GM21515 (cell line): Measurements from ENCODE around the gene CDH22.

ENCODE experiments used
- ATAC-seq: cut with Tn5 transposase; IDR thresholded peaks from one replicate; pipeline ENCODE4 v1.9.1; 2021; ENCODE audit not compliant: unreplicated experiment

Gene CDH22

DNA sequence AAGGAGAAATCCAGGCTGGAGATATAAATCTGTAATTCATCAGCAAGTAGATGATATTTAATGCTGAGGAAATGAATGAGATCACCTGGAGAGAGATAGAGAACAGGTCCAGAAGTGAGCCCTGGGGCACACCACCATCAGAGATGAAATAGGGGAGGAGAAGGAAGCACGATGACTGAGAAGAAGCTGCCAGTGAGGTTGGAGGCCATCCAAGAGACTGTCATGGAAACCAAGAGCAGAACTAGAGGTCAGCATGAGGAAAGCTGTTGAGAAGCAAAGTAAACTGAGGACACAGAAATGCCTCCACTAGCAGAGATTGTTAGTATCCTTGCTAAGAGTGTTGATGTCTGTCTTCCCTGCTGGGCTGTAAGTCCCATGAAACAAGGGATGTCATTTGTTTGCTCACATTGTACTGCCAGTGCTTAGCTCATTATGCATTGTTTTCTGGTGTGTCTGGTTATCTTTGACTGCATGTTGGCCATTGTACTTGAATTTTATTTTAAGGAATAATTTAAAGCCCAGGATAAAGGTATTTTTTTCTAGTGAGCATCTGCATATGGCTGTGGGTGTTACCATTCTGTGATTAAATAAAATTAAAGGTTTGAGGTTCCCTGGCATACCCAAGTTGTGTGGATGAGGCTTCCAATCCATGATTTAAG is 35.8 kb downstream of the CDH22 start:
- ATAC-seq, result no peak

DNA sequence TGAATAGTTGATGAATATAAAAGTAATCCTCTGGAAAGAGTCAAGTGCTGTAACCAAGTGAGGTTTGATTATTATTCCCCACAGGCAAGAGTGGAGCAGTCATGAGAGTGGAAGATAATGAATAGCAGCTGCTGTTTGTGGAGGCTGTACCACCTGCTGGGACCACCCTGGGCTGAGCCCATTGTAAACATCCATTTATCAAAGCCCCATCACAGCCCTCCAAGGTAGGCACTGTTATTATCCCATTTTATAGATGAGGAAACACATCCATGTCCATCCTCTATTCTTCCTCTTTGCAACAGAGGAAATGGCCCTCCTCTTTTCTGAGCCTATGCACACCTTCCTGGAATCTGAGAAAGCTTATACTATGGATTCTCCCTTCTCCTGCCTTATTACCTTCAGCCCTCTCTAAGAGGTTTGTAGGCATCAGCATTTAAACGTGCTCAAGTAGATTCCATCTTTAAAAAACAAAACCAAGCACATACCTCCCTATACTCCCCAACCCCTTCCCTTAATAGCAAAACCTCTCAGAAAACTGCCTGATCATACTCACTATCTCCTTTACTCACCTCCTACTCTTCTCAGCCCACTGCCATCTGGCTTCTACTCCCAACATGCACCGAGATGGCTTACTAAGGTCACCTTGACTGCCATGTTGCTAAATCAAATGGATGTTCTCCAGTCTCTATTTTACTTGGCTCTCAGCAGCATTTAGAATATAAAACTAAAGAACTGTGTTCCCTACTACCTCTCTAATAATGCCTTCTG is 37.1 kb downstream of the CDH22 start:
- no peak for ATAC-seq

DNA sequence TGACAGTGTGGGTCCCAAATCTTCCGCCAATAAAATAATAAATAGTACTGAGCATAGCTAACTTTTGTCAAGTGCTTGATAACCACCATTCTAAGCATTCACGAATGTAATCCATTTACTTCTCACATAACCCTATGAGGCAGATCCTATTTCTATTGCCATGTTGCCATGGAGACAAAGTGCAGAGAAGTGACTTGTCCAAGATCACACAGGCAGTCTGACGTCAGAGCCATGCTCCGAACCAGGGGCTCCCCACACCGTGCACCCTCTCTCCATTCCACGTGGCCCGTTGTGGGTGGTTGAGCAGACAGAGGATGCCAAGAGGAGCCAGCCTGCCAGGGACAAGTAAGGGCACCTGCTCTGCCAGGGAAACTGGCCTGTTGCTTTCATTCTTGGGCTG is 38.9 kb downstream of the CDH22 start:
- ATAC-seq, result no peak

DNA sequence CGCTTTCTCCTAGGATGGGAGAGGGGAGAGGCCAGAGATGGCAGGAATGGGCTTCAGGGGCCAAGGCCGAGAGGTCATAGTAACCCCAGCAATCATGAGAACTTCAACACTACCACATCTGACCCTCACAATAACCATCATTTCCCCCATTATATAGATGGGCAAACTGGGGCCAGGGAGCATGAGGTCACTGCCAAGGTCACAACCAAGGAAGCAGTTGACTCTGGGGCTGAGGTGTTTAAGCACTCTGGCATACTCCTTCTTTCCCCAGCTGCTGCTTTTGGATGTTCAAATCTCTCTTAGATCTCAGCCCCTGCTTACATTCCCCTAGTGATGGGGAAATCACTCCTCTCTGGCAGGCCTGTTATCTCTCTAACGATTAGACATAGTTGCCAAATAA is 39.6 kb downstream of the CDH22 start:
- no peak for ATAC-seq

DNA sequence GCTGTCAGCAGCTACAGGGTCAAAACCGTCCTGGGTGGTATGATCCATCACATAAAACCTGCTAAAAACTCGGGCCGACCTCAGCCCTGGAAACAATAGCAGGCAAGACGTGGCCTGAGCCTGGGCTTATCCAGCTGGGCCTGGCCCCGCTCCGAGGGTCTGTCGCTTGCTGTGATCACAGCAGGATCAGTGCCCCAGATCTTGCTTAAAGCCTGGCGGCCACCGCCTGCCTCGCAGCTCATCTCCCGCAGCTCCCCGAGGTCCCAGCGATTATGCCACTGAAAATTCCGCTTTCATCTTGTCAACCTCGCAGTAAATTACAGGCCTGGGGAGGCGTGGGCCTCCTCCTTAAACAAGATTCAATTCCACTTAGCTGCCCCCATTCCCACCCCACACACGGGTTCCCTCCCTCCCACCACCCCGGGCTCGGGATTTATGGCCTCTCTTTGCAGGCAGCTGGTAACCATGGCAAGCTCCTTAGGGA is 40.1 kb downstream of the CDH22 start:
- no peak for ATAC-seq

DNA sequence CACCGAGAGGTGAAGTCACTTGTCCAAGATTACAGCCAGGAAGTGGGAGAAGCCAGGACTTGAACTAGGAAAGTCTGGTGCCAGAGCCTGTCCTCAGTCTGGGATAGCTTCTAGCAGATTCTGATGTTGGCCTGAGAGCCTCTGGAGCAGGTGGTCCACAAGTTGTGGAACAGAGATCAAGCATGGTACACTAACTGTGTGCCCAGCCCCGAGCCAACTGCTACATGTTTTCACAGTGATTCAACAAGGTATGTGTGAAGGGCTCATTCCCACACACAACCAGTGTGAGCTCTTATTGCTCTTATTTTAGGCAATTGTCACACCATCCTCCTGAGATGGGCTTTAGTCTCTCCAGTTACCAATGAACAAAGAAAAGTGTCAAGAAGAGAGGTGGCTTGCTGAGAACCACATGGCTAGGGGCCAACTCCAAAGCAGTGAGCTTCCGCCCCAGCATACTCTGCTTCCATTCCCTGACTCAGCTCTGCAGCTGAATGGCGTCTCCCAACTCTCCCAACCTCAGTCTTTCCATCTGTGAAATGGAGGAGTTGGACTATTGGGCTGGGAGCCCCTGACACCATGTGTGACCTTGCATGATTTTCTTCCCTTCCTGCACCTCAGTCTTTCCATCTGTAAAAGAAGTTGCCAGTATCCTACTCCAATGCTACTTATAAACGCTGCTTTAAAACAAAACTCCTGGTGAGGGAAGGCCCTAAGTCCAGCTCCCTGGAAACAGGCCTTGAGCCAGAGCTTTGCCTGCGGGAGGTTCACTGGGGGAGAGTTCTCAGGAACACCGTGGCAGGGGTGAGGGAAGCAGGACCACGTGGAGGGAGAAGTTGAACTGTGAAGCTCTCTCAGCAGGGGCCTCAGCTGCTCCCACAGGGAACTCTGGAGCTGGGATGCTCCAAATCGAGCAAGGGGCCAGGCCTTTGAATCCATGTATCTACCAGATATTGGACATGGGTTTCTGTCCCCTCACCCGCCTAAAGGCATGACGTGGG is 40.9 kb downstream of the CDH22 start:
- ATAC-seq, result no peak

DNA sequence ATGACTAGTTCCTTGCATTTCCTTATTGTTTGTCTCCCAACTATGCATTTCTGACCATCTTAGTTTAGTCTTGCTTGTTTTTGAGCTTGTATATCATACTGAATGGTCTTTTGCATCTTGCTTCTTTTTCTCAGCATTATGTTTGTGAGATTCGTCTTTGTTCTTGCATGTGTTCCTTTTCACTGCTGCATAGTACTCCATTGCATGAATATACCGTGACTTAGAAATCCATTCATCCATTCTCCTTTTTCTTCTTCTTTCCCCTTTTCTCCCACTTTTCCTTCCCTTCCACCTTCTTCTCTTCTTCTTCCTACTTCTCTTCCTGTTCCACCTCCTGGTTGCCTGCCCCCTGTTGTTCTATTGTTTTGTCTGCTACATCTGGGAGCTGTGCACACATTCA is 42.8 kb downstream of the CDH22 start:
- no peak for ATAC-seq

DNA sequence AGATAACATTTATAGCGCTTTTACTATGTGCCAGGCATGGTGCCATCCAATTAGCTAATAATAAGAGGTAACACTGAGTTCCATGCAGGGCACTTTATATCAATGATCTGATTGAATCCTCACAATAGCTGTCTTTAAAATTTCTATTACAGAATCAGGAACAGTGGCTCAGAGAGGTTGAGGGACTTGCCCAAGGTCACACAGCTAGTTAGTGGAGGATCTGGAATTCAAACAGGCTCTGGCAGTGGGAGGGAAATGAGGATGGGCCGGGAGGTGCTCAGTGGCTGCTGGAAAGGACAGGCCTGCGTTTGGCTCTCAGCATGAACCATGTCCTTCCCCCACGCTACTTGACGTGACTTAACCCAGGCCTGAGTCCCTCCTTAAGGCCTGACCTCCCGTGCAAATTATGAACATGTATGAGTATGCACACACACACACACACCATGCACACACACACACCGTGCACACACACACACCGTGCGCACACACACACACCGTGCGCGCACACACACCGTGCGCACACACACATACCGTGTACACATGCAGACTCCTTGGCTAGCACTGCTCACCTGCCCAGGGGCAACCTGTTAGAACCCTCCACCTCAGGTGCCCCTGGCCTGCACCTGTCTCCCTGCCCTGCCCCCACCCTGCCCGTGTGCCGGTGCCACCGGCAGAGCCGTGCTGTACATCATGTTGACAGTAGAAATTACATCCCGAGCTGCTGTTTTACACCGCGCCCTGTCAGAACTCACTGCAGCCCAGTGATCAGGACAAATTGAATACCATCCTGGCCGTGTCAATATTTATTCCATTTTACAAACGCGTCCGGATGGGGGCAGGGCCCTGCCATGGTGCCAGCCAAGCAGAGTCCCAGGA is 43.7 kb downstream of the CDH22 start:
- no peak for ATAC-seq

DNA sequence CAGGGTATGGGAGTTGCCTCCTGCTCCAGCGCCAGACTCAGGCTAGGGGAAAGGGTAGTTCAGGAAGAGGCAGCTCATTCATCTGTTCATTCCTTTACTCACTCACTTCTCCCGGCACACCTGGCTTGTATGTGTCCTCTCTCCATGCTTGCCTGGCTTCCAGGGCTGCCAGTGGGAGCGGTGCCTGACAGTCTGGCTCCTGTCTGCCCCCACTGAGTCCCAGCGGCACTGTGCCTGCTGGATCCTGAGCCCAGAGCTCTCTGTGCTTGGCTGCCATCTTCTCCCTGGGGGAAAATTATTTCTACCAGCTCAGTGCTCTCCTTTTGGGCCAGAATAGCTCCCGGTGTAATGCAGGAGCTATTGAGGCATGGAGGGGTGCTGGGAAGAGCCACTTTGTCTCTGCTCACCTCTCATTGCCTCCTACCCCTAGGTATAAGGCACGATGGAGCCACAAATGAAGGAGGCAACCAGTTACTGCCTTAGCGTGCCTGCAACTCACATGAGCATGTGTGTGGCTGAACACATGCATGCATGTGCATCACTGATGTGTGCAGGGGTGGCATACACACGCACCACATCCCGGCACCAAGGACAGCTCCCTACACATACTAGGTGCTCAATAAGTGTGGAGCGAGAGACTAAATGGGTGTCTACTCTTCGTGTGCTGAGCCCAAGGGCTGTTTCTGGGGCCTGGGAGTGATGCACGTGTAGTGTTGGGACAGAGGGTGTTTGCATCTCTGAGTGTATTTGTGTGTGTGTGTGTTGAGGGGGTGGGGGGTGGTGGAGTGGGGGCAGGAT is 46.6 kb downstream of the CDH22 start:
- no peak for ATAC-seq

DNA sequence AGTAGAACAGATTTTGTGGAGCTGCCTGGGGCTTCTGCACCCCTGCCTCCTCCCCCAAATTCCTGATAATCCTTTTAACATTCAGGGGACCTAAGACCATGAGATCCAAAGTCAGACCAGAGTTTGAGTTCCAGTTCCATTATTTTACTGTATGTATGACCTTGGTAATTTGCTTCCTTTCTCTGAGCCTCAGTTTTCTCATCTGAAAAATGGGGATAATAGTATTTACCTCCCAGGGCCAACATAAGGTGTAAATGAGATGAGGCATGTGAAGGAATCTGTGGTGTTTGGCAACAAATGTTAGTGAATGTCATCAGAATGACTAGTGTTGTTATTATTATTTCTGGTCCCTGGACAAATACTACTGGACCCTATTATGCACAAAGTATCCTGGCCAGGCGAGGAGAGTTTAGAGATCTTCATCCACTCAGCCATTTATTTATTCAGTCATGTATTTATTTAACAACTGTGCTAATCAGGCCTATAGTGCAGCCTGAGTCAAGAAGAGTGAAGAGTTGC is 47.3 kb downstream of the CDH22 start:
- no peak for ATAC-seq

DNA sequence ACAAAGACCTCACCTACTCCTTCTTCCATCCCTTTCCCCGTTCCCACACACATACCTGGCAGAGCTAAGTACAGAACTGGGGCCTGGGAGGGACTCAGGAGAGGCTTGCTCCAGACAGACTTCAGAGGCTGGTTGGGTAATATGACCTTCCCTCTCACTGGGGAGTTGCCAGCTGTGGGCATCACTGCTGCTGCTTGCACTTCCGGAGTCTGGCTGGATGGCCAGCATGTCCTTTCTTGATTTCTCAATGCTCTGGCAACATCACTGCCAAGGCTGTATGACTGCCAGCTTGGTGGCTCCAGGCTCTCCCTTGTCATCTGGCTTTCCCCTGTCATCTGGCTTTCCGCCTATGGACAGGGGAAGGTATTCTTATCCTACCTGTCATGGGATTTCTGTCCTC is 47.8 kb downstream of the CDH22 start:
- ATAC-seq, result no peak

DNA sequence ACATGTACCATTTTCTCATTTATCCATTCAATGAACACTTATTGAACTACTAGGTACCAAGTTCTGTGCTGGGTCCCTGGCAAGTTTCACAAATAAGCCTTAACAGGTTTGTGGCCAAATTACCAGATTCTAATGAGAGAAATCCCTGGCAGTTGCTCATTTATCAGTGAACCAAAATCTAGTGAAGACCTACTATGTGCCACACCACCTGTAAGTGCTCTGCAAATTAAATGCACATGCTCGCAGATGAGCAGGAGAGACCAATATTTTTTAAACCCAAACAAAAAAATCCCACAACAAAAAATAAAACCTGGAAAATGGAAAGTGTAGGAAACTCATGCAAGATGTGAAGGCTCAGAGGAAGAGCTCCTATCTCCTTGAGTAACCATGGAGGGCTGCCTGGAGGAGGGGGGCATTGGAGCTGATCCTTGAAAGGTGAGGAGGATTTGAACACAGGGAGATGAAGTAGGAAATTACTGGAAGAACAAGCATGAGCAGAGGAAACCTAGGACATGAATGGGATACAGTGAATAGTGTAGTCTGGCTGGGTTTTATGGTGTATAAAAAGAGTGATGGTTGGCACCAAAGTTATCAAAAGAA is 48.9 kb downstream of the CDH22 start:
- no peak for ATAC-seq

DNA sequence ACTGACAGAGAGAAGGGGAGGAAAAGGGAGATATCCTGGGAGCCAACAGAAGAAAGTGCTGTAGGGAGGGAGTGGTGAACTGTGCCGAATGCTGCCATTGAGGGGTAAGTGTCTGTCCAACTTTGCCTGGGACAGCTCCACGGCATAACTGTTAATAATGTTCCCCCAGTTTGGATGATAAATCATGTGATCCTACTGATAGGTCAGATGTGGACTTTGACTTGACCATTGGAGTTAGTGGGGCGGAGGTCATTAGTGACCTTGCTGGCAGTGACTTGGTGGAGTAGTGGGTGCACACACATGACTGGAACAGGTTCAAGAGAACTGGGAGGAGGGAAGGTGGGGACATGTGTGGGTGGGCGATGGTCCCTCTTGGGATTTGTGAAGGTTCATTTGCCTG is 50.4 kb downstream of the CDH22 start:
- ATAC-seq, result no peak

DNA sequence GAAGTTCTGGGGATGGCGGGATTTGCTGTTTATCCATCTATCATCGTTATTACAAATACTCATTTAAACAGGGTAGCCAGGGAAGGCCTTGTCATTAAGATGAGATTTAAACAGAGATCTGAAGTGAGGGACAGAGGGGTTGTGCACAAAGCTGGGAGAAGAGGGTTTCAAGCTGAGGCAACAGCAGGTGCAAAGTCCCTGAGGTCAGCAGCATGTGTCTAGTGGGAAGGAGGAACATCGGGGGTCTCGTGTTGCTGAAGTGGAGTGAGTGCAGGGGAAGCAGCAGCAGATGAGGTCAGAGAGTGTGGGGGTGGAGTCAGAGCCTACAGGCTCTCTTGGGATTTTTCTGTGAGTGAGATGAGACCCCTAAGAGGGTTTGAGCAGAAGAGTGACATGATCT is 52.0 kb downstream of the CDH22 start:
- no peak for ATAC-seq

DNA sequence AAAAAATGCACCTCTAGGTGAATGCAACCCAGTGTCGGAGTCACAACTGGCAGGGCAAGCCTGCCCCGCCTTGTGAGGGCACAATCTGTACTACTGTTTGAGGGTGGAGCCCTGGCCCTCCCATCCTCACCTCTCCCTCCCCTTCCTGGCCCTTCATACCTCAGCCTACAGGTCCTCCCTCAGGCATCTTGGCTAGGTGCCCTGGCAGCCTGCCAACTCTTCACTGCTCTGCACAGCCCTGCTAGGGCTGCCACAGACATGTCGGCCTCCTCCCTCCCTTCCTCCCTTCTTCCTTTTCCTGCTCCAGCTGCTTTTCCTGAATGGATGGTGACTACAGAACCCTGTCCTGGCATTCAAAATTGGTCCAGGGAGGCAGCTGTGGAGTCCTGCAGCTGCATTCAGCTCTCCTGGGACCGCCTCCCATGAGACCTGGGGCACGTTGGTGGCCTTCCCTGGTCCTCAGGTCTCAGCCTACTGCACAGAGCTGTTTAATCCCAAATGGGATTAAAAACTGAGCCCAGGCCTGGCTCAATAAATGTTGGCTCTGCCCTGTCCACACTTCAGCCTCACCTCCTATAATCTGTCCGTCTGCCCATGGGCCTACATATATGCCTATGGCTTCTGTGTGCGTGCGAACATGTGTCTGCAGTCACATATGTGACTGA is 52.7 kb downstream of the CDH22 start:
- no peak for ATAC-seq

DNA sequence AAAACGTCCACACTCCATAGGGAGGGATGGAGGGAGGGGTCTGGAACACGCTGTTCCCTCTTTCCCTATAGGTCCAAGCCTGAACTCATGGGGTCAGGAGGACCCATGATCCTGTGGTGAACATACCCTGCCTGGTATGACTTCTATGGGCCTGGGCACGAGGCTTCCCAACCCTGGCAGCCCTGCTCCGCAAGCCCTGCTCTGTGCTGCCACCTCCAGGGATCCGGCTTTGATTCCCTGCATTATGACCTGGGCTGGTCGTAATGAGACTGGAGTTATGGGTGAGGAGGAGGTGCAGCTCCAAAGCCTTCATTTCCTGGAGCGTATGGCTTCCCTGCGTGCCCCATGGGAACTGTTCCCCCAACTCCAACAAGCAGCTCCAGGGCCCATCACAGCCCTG is 54.9 kb downstream of the CDH22 start:
- no peak for ATAC-seq

DNA sequence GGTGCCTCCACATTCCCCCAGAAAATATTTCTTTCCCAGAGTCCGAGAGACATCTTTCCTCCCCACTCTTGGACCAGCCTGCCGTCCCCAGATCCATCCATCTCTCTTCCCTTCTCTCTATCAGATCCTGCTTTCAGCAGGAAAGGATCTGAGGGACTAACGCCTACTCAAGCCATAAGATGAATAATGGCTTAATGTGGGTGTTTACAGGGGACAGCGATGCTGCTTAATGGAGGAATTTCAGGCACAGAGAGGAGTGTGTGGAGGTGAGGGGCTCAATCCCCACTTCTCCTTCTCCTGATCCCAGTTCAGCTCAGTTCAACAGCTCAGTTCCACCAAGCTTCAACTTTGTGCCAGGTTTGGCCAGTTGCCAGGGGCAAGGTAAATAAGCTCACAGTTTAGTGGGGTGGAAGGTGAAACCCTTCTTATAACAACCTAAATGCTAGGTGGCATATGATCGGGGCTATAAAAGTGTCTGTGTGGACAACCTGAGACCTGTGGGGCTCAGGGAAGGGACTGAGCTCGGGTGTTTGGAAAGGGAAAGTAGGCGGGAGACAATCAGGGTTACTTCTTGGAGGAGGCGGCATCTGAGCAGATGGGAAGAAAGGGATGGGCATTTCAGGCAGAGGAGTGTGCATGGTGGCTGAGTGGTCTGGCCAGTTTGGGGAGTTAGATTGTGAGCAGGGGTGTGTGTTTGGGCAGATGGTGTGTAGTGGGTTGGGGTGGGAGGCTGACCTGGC is 55.8 kb downstream of the CDH22 start:
- ATAC-seq, result no peak

DNA sequence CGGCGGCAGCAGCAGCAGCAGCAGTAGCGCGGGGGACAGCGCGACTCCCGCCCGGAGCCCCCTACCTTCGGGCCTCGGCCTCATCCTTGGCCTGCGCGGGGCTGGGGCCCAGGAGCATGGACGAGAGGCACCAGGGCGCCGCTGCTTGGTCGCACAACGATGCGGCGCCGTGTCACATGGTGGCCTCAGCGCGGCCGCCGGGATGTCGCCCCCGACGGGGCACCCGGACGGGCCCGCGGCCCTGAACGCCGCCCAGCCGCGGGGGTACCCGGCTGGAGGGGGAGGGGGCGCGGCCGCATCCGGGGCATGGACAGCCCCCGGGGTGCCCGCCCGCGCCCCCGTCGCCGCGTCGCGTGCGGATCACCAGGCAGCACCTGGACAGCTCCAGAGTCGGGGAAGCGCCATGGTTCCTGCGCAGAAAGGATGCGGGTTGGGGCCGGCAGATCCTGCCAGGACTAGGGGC is 57.1 kb downstream of the CDH22 start:
- ATAC-seq, result no peak
